GM18868 (cell line): ENCODE data around the gene ISLR2.
"Not testable (repeated sequence)": the region's sequence is repeated elsewhere in the genome, so short reads cannot be mapped to it uniquely, and the experiment has no call there.

ENCODE experiments used
- ATAC-seq: cut with Tn5 transposase; IDR thresholded peaks from one replicate; pipeline ENCODE4 v1.9.1; 2021; ENCODE audit warnings: mild to moderate bottlenecking, moderate library complexity; ENCODE audit not compliant: unreplicated experiment

Gene ISLR2

DNA sequence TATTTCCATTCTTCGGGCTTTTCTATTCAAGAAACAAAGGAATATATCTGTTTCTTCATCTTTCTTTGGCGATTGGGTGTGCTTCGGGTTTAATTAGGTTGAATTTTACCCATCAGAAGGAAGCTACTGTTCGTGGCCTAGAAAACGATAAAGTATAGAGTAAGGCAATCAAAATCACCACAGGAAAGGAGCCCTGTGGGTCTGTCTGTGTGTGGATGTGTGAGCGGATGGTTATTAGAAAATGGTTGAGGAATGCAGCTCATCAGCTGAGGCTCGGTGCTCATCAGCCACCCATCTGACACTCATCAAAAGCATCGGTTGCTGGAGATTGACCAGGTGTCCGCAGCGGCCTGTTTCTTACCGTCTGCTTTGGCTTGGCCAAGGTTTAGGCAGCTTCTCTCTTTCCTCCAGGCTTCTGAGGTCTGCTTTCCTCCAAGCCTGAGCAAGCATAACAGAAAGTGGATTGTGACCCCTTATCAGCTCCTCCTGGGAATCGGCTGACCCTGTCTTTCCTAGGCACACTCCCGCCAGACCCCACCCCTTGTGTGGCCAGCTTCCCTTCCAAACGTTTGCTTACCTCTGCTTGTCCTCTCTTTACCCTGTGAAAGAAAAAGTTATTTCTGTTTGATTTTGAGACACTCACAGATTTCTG lies 25.5 kb downstream of the ISLR2 start:
- ATAC-seq = no peak

DNA sequence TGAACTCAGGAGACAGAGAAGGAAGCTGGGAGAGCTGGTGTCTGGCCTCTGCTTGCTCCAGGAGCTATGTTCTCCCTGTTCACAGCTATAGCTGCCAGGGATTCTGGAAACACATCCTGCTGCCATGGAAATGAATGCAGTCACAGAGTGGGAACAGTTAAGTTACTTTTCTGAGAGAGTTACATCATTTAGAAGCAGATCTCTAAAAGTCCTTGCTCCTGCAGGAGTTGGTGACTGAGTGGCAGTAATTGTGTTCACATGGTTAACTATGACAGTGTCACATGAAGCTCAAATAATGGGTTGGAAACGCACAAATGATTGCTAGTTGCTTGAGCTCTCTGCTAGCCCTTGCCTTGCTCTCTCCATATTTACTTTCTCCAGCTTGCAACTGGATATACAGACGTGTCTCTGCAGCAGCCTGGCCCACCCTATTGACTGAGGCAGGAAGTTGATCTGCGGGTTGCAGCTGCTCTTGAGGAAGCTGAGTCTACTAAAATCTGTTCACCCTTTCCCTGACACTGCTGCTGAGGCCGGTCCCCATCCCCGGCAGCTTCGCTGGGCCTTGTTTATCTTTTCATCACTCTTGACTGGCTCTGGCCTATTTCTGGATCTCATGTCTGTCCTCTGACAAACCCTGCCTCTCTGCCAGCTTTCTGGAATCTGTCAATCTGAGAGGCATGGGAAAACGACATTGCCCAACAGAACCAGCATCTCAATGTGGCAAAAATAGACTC lies 26.5 kb downstream of the ISLR2 start:
- ATAC-seq = no peak

GRCh38 chr15:74157868-74158827 lies 27.8 kb downstream of the ISLR2 start:
- ATAC-seq = no peak

DNA sequence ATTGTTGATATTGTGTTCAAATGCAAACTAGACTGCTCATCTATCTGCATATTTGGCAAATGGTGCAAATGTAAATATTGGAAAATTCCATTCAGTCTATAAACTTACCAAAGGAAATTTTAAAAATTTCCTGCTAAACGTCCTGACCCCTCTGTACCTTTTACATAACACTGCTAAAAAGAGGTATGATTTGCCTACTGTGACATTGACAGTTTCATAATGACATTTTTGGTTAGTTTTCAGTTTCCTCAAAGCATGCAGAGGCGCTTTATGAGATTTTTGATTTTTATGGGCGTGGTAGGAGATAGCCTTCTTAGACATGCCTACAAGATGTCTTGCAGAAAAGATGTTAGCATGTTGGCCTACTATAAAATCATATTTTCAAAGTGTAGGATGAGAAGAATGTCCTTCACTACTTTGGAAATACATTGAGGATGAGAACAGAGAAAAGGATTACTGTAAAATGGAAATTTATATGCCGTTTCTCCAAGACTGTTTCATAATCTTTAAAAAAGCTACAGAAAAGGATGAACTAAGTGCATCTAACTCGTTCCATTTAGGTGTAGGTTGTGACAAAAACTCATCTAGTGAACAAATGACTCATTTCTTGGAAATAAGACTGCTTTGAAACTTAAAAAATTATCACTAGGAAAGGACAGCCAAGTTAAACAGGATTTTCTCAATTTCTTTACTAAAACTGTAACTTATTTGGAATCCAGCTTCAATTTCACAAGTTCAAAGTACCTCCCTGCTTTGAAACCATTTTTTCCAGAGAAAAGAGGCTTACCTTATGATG lies 28.7 kb downstream of the ISLR2 start:
- ATAC-seq = peak; percentile 50

- no peak for ATAC-seq
Measured at GRCh38 chr15:74159773-74160172, 29.4 kb downstream of the ISLR2 start.

- ATAC-seq = not testable (repeated sequence)
Measured at GRCh38 chr15:74160390-74160789, 30.0 kb downstream of the ISLR2 start.

GRCh38 chr15:74162195-74162536 lies 31.8 kb downstream of the ISLR2 start:
- ATAC-seq = not testable (repeated sequence)

DNA sequence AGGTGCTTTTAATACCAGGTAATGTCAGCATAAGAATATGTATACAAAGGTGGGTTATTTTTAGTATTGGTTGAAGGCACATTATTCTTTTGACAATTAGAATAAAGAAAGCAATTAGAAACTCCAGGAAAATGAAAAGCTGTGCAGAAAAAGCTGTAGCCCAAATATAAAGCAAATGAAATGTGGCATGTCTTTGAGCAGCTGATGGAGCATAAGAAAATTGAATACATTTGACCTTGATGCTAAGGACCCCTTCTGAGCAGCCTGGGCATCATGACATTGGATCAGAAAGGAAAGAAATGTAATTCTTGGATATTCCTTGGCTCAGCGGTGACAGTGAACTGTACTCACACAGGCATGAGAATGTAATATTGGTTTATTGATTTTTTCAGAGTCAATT lies 35.1 kb downstream of the ISLR2 start:
- no peak for ATAC-seq

GRCh38 chr15:74167891-74168331 lies 37.5 kb downstream of the ISLR2 start:
- ATAC-seq = no peak

GRCh38 chr15:74168711-74169126 lies 38.3 kb downstream of the ISLR2 start:
- ATAC-seq = no peak

GRCh38 chr15:74170071-74170844 lies 39.9 kb downstream of the ISLR2 start:
- ATAC-seq = no peak

DNA sequence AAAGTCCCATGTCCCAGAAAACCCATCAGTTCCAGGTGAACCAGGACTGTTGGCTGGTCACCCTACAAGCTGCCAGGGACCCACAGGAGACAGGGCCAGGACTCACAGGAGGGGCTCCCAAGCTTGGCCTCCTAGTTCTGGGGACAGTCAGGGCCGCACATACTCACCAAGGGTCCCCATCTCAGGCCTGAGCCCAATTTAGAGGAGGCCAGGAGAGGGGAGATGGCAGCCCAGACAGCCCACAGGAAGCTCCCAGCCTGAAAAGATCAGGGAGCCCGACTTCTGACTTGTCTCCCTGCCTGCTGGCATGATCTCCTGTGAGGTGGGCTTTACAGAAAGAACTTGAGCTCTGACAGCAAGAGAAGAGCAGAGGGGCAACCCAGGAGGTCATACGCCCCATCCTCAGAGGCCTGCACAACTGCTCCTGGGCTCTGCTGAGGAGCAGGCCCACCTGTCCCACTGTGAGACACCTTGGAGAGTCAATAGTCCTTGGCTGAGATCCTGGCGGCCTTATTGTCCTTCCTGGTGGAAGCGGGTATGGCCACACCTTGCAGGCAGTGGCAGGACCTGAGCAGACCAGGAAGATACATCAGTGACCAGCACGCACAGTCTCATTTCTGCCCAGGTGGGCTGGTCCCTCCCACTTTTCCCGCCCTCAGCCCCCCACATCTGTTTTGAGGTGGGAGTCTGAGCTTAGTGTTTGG lies 40.6 kb downstream of the ISLR2 start:
- ATAC-seq = no peak

- ATAC-seq = no peak
Measured at GRCh38 chr15:74171965-74172541, 41.7 kb downstream of the ISLR2 start.

GRCh38 chr15:74172701-74173379 lies 42.5 kb downstream of the ISLR2 start:
- no peak for ATAC-seq

DNA sequence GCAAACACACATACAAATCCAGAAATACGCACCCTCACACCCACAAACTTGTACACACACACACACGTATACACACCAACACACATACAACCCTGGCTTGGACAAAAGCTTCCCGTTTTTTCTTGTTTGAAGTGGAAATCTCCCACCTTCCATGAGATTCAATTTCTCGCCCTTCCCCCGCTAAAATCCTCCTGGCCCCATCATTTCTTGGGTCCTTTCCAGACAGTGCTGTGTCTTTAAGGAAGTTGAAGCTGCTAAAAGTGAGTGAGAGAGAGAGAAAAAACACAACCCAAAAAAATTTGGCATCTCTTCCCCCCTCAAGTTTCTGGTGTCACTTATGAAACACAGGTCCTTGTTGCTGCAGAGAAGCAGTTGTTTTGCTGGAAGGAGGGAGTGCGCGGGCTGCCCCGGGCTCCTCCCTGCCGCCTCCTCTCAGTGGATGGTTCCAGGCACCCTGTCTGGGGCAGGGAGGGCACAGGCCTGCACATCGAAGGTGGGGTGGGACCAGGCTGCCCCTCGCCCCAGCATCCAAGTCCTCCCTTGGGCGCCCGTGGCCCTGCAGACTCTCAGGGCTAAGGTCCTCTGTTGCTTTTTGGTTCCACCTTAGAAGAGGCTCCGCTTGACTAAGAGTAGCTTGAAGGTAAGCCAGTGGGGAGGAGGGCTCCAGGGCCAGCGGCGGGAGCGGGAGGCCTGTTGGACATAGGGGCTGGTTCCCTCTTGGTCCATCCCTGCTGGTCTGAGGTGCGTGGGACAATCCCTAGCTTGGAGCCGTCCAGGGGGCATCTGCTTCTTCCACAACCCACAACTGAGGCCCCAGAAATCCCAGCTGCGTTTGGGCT lies 43.2 kb downstream of the ISLR2 start, which contains the start of gene ISLR:
TSS of gene ISLR (plus strand) at position 331 of the 839 bp plus-strand sequence. CDS start 1,149 bp downstream, outside the sequence.
- ATAC-seq = no peak

DNA sequence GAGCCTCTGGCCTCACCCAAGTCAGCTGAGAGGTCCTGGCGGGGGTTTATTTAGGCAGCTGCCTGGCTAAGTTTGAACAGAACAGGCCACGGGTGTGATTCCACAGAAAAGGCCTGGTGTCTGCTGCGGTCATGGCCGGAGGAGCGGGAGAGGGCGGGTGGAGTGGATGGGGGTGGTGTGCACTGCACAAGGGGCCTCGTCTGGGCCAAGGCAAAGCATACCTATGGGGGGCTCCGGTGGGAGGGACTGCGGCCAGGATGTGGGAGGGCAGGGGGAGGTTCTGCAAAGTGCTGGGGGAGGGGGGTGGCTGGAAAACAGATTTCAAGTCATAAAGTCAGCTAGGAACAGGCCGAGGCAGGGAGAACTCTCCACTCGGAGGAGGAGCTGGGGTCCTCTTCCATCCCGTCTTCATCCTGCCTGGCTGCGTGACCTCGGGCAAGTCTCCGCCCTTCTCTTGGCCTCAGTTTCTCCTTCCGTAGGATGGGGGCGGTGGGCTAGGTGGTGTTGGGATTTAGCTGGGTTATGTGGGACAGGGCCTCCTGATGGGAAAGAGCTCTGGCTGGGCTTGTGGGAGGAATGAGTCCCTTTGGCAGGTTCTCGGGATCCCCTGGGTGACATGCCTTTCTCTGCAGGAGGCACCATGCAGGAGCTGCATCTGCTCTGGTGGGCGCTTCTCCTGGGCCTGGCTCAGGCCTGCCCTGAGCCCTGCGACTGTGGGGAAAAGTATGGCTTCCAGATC lies 44.0 kb downstream of the ISLR2 start:
- no peak for ATAC-seq

- ATAC-seq = no peak
Measured at GRCh38 chr15:74174958-74175253, 44.5 kb downstream of the ISLR2 start.
